ENCODE measurements around the gene FAM135A. TPM values are rescaled to one million over a fixed set of nuclear protein-coding genes. Genes with fewer than 3 reads are reported as not detected.

The FAM135A gene
- total and polyA plus RNA-seq, 9 of the 15 experiments (the other 6 are each of a cell fraction or from before 2014, with no cell fraction given), result 7.4 to 32.9 (median 19.2) TPM

- intact Hi-C loops (cut with micrococcal nuclease) (loop anchor here (1.0 kb wide), 2 partner anchors 166 to 364 kb away; no protein-coding TSS in a partner anchor), in situ Hi-C loops (cut with MboI) (no loop called here)
- H3K9ac ChIP-seq (ENCODE audit: insufficient read depth in 1 of 2, low read depth in 2 of 2, low read length in 2 of 2), result no peak overlapping the region
- no TSS peak for BruUV-seq (replicated peaks)
- H3K27ac ChIP-seq (ENCODE audit: extremely low read depth, low read depth, low read length), result no peak overlapping the region
- H2AFZ ChIP-seq (ENCODE audit: low read depth, low read length), result no peak overlapping the region
- H3K36me3 ChIP-seq (ENCODE audit: control insufficient read depth, insufficient read depth, low read length), result peaks cover 11% of the 10 kb centered on the region; the same call in 1 of the 3 replicates
- FAIRE-seq (peak; percentile 23), DNase-seq (ENCODE audit: extremely low read depth in 1 of 4, low spot score in 3 of 4) (peak in 3 of 4 experiments; percentile 7 to 17 (median 9)), ATAC-seq (peak; percentile 69)
- H3K4me2 ChIP-seq (ENCODE audit: insufficient read depth, low read length), result no peak overlapping the region
- no peaks in the 10 kb centered on the region for H3K9me1 ChIP-seq (ENCODE audit: control insufficient read depth, insufficient read depth, low read length)
- H3K4me3 ChIP-seq, result no peak overlapping the region
- H3K9me3 ChIP-seq (replicated peaks; ENCODE audit: control insufficient read depth, insufficient read depth, low read depth, low read length), result no peaks in the 10 kb centered on the region
- no peaks in the 10 kb centered on the region for H4K20me1 ChIP-seq (replicated peaks; ENCODE audit: control insufficient read depth, insufficient read depth, low read length)
- H3K4me1 ChIP-seq (replicated peaks in 1 of 2; ENCODE audit: control insufficient read depth in 2 of 2, insufficient read depth in 2 of 2, low read length in 2 of 2), result no peaks in the 10 kb centered on the region
- ChIA-PET CTCF (ENCODE audit: low intra/inter-chr PET ratio) (interaction anchor here (0.8 to 1.7 kb wide), 5 partner anchors 167 to 492 kb away, joined by 3 to 17 read pairs (median 5); no protein-coding TSS in a partner anchor), POLR2A (interaction anchor here (0.9 kb wide), 1 partner anchor 435 kb away, joined by 3 read pairs; no protein-coding TSS in a partner anchor)
- H3K27me3 ChIP-seq (ENCODE audit: control insufficient read depth in 2 of 2, insufficient read depth in 2 of 2, low read length in 2 of 2), result no peaks in the 10 kb centered on the region
- no peaks in the 10 kb centered on the region for H3K79me2 ChIP-seq (ENCODE audit: control insufficient read depth, insufficient read depth, low read length)
- peak; percentile 35; the same call in 1 of the 2 replicates for TF ChIP-seq REST (IDR thresholded peaks at IDR 0.05; ENCODE audit: borderline replicate concordance)
- no peak for TF ChIP-seq REST (CRISPR knock-in tag; IDR thresholded peaks at IDR 0.05; ENCODE audit: low read depth)
- no peak for TF ChIP-seq ELK3 (CRISPR knock-in tag; IDR thresholded peaks at IDR 0.05)
- TF ChIP-seq POLR2H (tag; IDR thresholded peaks at IDR 0.05; ENCODE audit: low read depth), result 0 out of 2 replicates have a peak, but pooled peaks have one; percentile 20
- TF ChIP-seq DEAF1 (CRISPR knock-in tag; IDR thresholded peaks at IDR 0.05), result 0 out of 2 replicates have a peak, but pooled peaks have one; percentile 8
- TF ChIP-seq RBM14 (IDR thresholded peaks at IDR 0.05; ENCODE audit: borderline replicate concordance, insufficient read depth, low read depth, low read length), result no peak
- TF ChIP-seq, protein P1, sequence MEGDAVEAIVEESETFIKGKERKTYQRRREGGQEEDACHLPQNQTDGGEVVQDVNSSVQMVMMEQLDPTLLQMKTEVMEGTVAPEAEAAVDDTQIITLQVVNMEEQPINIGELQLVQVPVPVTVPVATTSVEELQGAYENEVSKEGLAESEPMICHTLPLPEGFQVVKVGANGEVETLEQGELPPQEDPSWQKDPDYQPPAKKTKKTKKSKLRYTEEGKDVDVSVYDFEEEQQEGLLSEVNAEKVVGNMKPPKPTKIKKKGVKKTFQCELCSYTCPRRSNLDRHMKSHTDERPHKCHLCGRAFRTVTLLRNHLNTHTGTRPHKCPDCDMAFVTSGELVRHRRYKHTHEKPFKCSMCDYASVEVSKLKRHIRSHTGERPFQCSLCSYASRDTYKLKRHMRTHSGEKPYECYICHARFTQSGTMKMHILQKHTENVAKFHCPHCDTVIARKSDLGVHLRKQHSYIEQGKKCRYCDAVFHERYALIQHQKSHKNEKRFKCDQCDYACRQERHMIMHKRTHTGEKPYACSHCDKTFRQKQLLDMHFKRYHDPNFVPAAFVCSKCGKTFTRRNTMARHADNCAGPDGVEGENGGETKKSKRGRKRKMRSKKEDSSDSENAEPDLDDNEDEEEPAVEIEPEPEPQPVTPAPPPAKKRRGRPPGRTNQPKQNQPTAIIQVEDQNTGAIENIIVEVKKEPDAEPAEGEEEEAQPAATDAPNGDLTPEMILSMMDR (IDR thresholded peaks at IDR 0.05 in 2 of 3, conservative IDR thresholded peaks at IDR 0.05 in 1 of 3; ENCODE audit: insufficient read depth in 2 of 3, low read depth in 1 of 3, low read length in 3 of 3), result peak; percentile 22 to 62 (median 31); a peak in 4 of 6 replicates
- peak; percentile 71 to 76 for TF ChIP-seq RAD21 (CRISPR knock-in tag; conservative IDR thresholded peaks at IDR 0.05 in 1 of 2, IDR thresholded peaks at IDR 0.05 in 1 of 2)
These were observed 107.3 kb downstream of the FAM135A start for GRCh38 chr6:70520575-70520974.
